ENCODE measurements around the gene CRK.

- TF ChIP-seq CTCF (IDR thresholded peaks at IDR 0.05) (no peak), POLR2AphosphoS5 (IDR thresholded peaks at IDR 0.05) (peak in 1 of 2 donors; percentile 27)
Observed at GRCh38 chr17:1469231-1469852, 13.3 kb upstream of the CRK start.
